Skin of body (tissue), 2 donors: ENCODE measurements around the gene CDH4. TPM values are rescaled to one million over a fixed set of nuclear protein-coding genes. Genes with fewer than 3 reads are reported as not detected.

ENCODE experiments used
- DNase-seq: peaks from one replicate; lab custom pipeline; 2025; lab: John Stamatoyannopoulos, UW
- total RNA-seq: library from RNA; depleted of rRNA; stranded (reverse); fragments of >200 nt; gene quantifications from one replicate; pipeline ENCODE4 v1.2.3, GENCODE V29; 2014

The CDH4 gene
- total RNA-seq, 1 donor from 2014 or later: 0.10 TPM

DNA sequence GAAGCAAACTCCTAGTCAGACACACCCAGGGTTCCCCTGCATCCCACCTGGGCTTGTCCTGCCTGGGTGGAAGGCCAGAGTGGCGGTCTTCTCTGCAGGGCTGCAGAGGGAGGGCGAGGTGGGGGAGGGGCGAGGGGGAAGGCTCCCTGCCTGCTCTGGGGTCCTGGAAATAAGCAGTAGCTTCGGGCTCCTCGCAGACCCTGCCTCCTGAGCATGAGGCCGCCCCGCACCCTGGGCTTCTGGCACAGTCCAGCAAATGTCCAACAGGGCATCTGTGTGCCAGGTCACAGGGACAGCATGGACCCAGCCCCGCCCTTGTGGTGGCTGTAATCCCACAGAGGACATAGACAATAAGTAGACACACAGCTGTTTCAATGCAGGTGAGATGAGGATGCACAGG is 619.9 kb downstream of the CDH4 start:
- no peak for DNase-seq

DNA sequence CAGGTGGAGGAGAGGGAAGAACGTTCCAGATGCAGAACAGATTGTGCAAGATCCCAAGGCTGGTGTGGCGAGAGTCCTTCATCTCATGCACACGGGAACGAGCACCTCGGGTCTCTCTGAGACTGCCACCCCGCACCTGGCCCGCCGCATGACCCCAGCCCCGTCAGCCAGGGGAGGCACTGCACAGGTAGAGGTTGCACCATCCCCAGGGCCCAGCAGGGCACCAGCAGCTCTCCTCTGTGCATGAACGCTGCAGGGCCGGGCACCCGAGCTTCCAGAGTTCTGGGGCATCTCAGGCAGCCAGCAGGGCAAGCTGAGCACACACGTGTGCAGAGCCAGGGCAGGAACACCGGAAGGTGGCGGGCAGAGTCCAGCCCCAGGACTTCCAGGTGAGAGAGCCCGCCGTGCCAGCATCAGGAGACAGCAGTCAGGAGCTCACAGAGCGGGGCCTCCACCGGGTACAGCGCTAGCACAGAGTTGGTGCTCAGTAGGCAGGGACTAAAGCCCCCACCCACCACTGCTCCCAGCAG is 620.4 kb downstream of the CDH4 start:
- no peak for DNase-seq

DNA sequence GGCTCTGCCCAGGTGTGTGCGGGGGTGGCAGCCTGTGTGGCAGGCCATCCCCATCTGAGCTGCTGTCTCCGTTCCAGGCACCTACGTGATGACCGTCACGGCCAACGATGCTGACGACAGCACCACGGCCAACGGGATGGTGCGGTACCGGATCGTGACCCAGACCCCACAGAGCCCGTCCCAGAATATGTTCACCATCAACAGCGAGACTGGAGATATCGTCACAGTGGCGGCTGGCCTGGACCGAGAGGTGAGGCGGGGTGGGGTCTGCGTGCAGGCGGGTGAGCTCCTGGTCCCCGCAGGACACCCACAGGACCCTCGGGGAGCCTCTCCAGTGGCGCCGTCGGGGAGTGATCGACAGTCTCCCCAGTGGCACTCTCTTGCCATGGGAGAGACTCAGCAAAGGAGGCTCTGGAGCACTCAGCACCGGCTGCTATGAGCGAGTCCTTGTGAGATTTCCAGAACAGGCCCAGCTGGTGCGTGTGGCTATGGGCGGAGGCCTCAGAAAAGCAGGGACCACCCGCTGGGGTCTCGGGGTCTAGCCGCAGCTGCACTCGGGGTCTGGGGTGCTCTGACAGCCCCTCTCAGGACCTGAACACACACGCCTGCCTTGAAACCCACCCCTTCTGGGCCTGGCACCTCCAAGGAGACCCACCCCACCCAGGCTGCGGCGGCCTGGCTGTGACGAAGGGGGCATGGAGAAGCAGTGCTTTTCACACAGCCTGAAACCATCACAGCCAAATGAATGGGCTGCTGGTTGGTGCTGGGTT is 621.8 kb downstream of the CDH4 start:
- DNase-seq: no peak

DNA sequence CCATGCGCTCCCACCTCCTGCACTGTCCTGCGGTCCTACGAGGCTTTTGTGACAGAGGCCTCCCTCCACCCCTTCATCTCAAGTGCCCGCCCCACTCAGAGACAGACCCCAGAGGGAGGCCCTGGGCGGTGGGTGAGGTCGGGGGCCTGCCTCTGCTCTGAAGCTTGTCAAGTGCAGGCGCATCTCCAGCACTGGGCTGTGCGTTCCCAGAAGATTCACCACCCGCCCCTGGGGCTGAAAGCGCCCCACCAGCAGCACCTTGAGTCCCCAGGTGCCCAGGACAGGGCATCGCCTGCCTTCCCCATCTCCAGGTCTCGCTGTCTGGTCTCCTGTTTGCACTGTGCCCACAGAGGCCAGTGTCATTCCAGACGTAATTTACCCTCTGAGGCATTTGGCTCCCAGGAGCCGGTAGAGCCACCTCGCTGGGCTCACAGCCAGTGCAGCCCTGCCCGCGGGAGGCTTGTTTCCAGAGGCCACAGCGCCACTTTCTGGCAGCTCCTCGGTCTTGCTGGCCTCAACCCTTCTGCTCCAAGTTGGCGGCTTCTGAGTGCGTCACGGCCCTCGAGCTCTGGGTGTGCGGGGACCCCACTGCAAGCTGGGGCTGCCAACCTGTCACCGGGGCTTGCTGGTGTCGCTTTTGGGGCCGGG is 622.5 kb downstream of the CDH4 start:
- no peak for DNase-seq

DNA sequence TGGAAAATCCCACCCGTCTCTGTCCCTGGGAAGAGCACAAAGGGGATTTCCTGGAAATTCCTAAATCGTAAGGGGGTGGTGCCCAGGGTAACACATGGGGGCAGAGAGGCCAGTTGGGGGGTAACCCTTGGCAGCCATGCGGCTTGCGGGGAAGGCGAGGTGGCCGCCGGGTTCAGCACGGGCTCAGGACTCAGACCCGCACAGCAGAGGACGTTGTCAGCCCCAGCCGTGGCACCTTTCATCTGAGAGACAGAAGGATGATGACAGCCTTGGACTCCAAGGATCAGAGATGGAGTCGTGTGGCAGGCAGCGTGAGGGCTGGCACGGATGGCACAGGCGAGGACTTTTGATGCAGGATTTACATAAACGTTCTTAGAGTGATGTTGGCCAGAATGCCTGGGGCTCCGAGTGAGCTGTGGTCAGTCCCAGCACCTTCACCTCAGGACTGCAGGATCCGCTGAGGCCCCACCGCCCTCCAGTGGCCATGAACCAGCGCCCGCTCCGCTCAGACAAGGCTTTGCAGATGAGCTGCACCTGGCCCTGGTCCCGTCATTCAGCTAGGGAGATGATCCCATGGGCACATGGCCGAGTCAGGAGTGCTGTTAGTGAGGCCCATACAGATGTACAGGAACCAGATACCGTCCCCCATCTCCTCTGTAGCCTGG is 623.3 kb downstream of the CDH4 start:
- no peak for DNase-seq

DNA sequence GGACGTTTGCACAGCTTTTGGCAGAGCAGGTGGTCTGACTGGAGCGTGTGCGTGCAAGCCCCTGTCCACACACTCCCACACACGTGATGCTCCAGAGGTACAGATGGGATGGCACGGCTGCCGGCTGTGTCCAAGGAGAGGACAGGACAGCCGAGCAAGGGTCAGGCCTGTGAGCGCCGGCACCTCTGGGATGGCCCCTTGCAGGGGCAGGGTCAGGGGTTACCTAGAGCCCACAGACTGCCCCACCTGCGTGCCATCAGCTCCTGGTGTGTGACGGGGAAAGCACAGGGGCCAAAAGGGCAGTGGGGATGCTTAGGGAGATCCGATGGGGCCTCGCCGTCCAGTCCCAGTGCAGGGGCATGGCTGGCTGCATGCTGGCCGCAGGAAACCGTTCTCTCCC is 623.9 kb downstream of the CDH4 start:
- no peak for DNase-seq

DNA sequence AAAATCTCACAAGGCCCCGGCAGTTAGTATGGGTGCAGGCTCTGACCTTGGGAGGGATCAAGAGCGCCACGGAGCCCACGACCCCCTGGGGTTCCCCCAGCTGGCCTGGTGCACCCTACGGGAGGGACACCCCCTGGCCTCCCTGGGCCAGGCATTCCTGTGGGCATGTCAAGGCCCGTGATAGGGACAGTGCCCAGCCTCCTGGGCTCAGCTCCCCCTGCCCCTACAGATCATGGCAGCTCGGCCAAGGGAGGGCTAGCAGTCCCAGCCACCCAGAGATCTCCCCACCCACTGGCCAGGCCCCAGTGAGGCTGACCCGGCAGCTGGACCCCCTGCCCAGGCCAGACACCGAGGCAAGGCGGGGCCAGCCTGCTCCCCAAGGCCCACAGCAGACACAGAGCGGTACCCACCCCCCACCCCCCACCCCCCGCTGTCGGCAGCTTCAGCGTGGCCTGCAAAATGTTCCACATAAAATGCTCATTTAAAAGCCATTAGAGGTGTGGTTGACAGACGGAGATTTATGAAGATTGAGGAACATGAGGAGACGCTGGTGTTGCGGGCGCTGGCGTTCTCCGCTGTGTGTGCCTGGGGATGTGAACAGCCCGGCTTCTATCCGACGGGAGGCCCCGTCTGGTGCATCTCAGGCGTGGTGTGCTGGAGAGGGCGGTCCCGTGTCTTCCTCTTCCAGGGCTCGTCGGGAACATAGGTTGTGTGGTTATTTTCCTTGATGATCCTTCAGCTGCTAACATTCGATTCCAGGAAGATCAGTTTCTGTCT is 625.1 kb downstream of the CDH4 start:
- no peak for DNase-seq

DNA sequence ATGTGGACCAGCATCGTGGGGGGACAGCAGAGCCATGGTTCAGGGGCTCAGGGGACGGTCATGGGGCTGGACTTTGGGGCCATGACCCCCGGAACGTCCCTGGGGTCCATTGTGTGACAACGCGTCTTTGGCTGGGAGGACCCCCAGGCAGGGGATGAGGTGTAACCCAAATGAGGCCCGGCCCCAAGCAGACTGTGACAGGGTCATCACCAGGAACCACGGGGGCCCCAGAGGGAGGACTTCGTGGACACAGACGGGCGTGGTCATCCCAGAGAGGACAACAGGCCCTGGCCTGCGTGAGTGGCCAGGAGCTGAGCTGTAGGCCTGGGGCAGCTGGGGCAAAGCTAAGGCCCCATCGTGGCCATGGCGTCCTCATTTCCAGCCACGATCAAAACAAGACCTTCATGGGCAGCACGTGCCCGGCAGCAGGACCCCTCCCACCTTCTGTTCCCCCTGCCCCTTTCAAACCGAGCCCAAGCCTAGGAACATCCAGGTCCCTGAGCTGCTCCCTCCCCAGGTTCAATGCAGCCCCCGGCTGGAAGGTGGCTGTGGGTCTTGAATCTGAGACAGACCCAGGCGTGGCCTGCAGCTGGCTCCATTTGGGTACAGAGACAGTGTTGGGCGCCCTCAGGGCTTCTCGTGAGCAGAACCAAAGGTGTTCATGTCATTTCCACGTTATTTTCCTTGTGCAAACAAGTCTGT is 625.9 kb downstream of the CDH4 start:
- no peak for DNase-seq

DNA sequence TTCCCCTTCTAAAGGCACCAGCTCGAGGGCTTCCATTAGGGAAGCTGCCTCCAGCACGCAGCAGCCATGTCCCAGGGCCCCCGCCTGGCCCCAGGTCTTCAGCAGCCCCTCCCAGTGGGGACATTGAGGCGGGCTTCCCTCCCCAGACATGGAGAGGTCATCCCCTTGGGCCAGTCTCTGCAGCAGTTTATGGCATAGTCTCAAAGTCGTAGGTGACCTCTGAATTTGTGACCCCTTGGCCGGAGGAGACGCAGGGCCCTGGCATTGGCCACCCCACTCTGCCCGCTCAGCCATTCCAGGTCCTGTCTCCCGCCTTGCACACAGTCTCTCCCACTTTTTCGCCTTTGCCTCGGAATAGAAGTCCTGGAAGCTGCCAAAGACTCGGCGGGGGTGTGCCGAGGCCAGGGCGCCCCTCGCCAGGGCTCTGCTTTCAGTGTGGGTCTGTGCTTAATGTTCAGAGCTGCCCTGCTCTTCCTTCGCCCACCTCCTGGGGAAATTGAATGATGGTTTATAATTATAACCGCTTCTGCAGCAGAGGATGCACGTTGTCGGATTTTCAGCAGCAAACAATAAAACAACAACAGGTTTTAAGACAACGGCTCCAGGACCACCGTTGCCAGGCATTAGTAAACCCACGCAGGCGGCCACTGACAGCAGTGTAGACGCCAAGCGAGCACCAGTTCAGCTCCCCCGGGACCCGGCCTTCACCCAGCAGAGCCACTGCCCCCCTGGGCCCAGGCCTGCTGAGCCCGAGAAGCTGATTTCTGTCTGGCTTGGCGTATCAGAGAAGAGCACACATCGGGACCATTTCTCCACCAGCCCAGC is 626.6 kb downstream of the CDH4 start:
- no peak for DNase-seq

DNA sequence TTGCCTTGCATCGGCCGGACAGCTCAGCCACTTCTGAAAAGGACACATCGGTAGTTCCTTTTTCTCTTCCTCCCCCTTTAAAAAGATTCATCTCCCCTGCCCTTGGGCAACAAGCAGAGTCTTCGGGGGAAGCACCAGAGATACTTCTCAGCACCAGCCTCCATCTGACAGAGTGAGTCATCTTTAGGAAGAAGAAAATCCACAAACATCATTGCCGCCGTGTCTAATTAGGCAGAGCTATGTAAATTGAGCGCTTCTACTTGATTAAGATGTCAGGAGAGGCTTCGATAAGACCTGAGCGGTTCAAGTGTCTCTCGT is 627.2 kb downstream of the CDH4 start:
- no peak for DNase-seq

DNA sequence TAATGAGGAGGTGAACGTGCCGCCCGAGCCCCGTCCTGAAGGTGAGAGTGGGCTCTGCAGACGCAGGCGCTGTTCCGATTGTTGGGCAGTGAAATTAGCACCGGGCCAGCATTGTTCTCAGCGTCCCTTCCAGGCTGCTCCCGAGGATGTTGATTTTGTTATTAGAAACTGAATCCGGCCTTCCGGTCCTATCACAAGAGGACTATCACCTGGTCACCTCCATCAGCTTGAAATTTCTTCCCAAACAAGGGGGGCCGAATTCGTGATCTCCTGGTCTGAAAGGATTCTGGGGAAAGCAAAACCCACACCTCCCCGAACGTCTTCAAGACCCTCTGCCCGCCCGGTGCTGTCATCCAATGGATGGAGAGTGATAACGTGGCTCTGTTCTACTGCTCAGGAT is 627.6 kb downstream of the CDH4 start:
- no peak for DNase-seq

DNA sequence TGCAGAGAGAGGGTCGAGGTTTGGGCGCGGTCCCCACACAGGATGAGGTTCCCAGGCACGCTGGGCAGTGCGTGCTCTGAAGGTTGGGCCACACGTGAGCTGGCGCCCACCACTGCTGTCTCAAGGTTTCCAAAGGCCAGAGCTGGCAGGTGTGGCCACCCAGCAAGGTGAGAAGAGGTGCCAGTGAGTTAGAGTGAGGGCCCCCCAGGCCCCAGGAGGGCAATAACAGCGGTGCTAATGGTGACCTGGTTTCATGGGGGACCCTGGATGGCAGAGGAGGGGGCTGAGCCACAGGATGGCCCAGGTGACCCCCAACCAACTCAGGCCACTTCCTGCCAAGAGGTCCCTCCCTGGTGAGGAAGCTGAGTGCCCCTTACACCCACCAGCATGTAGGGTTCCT is 628.6 kb downstream of the CDH4 start:
- DNase-seq: no peak

DNA sequence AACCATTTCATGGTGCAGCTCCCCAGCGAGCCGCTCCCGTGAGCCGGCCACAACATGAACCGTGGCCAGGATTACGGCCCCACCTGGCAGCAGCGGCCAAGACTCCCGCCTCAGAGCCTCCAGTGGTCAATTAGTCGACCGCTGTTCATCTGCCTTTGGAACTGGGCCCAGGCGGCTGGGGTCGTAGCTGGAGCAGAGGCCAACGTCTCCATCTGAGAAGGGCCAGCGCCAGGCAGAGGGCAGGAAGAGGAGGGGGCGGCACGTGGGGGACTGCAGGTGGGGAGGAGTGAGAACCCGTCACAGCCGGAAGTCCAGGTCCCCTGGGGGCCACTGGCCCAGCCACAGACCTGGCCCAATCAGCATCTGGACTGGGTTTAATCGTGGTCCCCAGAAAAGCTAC is 629.4 kb downstream of the CDH4 start:
- DNase-seq: no peak

DNA sequence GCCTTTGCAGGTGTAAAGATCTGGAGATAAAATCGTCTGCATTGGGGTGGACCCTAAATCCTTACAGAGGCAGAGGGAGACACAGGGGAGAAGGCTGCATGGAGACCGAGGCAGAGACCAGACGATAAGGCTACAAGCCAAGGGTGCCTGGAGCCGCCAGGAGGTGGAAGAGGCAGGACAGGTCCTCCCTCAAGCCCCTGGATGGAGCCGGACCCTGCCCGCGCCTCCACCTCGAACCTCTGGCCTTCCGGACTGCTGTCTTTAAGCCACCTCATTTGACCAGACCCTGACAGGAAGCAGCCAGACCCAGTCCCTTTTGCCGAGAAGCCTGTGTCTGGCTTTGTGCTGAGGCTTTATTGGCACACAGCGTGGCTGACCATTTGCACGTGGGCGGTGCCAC is 629.8 kb downstream of the CDH4 start:
- DNase-seq: no peak

DNA sequence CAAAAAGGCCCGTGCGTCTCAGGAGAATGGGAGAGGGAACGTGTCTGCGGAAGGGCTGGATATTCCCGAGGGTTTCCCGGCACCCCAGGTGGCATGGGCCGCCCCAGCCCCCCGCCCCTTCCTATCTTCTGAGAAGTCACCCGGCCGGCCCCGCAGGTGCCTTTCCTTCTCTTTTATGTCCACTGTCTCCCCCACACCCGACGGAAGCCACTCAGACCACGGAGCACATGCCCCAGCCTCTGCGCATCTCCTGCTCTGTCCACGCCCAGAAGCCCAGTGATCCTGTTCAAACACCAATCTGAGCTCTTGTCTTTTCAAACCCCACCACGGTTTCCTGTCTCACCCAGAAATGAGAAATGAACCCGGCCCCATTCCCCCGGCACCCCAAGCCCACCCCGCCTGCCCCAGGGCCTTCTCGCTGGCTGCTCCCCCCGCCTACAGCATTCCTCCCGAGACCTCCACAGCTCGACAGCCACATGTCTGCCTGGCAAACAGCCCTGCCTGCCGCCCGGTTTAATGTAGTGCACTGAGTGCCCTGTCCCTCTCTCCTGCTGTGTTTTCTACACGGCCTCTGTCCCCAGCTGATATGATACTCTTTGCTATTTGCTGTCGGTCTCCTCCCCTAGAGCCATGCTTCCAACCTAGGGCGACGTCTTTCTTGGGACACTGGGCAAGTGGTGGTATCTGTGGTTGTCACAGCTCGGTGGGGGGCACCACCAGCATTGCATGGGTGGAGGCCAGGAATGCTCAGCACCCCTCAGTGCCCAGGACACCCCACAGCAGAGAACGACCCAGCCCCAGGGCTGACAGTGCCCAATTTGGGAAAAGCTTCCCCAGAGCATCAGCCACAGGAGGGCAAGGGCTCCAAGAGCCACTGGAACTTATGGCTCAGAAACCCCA is 630.9 kb downstream of the CDH4 start:
- no peak for DNase-seq

DNA sequence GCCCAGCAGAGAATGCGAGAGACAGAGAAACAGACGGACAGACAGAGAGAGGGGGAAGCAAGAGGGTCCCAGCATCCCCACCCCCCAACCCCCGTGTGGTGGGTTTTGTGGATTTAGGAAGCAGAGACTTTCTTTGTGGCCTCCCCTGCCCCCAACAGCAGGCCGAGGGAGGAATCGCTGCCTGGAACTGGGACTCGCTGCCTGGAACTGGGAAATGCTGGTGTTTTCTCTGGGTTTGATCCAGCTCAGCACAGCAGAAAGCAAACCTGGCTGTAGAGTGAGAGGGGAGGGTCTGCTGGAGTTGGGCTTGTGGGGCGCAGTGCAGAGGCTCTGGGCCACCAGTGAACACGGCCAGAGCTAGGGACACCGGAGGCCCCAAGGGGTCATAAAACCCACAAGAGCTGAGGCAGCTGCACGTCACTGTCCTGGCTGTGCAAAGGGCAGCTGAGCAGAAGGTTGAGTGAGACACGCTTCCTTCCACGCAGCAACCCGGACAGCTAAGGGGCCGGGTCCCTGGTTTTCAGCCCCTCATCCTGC is 631.9 kb downstream of the CDH4 start:
- no peak for DNase-seq

DNA sequence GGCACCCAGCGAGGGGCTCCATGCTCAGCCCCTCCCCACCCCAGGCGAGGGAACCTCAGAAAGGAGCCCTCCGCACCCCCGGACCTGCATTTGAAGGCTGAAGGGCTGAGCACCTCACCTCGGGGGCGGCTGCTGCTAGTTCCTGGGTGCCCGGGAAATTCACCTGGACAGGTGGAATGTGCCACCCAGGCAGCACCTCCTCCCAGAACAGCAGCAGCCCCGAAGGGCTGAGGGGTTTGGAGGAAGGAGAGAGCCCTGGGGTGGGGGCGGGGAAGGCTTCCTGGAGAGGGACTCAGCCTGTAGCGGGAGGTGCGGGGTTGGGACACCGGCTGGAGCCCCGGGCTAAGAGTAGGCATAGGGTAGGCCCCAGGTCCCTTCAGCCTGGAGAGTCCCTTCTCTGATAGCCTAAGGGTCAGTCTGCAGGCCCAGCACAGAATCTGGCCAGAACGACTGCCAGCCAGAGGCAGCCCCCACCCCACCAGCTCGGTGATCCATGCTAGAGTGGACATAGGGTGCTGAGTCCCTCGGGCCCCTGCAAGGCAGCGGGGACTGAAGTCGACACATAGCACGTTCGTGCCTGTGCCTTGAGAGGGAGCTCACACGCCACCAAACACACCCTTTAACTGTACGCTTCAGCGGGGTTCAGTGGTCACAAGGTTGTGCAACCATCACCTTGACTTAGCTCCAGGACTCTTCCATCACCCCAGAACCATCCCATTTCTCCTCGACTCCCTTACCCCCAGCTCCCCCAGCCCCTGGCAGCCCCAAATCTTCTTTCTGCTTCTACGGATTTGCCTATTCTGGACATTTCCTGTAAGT is 632.7 kb downstream of the CDH4 start:
- no peak for DNase-seq
